GM10847 (cell line): ENCODE data around the gene CACNB1.
A peak's percentile ranks its signal among the peaks of the same experiment; 100 is the strongest.

Experiments
- POLR2A ChIP-seq: IDR thresholded peaks from 2 replicates; pipeline ENCODE4 v1.6.1; 2011; ENCODE audit not compliant: insufficient read length; ENCODE audit errors: extremely low read depth

The CACNB1 gene

DNA sequence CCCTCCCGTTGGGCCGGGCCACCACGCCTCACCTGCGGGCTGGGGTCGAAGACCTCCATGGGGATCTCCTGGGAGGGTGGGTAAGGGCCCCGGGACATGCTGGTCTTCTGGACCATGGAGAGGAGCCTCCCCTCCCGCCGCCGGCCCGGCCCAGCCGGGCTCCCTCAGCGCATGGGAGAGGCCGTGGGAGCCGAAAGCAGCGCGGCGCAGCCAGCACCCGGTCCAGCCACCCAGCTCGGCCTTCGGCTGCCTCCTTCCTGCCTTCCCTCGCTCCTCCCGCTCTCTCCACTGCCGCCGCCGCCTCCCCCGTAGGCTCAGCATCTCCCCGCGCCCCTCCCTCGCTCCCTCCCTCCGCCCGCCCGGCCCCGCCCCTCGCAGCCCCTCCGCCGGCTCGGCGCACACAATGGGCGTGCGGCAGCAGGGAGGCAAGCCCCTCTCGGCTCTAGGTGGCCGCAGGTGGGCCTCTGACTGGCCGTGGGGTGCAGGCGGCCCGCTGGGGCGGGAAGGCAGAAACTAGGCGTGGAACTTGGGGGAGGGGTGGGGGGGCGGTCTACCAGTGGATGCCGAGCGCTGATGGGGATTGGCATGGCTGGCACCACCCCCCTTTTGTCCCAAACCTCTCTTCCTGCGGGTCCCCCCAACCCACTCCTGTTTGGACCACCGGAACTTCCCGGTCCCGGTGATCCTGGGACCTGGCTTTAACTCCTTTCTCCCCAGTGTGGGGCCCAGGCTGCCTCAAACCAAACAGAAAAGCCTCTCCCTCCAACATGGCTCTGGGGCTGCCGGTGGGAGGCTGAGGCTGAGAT lies at the start of gene CACNB1:
Gene CACNB1, minus strand, starts transcription at position 290 of the 806 bp plus-strand sequence. Its CDS starts 174 bp downstream, at position 116.
- TF ChIP-seq POLR2A = peak; percentile 47

DNA sequence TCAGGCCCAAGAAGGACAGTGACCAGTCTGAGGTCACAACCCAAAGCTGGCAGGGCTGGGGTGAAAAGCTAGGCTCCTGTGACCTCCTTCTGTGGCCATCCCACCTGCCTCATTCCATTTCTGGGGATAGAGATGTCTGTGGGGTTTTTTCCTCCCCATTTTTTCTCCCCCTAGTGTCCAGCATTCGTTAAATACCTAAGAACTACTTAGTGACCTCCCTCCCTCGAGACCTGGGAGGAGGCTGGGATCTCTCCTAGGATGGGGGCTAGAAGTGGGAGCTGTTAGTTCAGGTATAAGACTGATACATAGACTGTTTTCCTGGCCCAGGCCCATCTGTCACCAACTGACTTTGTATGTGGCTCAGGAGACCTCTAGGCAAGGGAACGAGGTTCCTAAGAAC lies 48.8 kb upstream of the CACNB1 start:
- TF ChIP-seq POLR2A = no peak

DNA sequence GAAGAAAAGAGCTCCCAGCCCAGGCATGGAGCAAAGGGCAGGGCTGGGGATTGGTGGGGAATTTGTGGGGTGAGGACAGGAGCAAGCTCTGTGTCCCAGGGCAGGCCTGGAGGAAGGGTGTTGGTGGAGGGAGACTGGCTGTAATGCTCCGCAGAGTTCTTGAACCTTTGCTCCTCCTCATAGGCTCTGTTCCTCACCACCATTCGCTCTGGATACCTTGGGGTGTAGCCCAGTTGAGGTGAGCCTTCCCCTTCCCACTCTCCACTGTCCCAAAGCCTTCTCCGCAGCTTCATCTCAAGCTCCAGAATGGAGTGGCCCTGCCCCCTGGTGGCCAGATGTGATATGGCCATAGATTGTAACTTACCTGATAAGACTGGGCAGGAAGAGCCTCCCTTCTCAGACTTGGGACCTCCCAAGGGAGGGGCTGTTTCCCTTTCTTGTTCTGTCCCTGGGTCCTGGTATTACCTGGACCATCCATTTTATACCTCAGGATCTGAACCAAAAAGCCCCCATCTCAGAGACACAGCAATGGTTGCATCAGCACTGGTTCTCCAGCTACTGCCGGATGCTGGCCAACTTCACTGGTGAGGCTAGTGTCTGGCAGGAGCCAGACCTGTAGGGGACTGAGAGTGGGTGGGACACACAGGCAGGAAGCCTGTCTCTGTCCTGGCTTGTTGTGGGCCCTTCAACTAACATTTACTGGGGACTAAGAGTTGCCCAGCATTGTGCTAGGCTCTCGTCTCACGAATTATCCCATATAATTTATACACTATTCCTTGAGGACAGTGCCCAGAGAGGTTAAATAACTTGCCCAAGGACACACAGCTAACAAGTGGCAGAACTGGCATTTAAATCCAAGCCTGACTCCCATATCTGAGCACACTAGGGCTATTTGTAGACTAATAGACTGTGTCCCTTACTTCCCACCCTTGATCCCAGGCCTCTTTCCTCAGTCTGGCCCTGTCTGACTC lies 47.4 kb upstream of the CACNB1 start:
- TF ChIP-seq POLR2A = no peak

DNA sequence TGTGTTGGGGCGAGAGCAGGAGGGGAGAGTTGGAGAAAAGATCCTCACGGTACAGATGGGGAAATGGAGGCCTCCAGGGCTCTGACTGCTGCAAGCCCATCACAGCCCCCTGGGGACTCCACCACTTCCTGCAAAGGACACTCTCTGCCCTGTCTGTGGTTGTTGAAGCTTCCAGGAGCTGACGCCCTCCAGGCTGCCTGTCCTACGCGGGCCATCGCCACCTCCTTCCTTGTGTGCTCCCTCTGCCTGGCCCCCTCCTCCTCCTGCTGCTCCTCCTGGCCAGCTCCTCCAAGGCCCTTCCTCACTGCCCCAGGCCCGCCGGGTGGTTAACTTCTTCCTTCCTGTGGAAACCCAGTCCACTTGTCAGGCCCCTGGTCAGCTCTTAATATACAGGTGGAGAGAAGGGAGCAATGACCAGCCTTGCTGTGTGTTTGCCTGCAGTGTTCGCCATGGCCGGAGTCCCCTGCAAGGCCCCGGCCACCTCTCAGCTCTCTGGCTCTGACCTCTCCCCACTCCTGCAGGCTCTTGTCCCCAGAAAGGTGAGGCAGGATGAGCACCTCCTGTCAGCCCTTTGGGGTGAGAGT lies 46.6 kb upstream of the CACNB1 start:
- TF ChIP-seq POLR2A = no peak

DNA sequence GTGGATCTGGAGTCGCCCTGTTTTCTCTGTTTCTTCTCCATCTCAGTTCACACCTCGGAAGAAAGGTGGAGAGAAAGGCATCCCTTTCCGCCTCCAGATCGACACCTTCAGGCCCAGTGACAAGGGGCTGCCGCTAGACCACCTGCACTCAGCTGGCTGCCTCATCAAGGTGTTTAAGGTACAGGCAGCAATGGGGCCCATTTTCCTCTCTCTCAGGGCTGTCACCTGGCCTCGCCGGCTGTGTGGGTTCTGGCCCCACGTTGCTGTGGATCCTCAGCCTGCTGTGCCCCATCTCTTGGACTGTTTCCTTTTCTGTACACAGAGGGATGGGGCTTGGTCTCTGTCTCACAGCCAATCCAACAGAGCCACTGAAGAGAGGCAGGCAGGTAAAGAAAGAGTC lies 45.7 kb upstream of the CACNB1 start:
- no peak for TF ChIP-seq POLR2A

DNA sequence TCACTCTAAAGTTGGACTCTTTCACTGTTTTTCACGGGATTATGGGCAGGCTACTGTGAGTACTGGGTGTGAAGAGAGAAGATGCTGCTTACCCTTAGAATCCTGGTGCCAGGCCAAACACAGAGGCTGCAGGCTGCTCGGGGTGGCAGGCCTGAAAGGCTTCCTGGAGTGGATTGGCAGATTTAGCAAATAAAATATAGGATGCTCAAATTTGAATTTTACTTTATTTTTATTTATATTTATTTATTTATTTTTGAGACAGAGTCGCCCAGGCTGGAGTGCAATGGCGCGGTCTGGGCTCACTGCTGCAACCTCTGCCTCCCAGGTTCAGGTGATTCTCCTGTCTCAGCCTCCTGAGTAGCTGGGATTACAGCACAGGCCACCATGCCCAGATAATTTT lies 43.2 kb upstream of the CACNB1 start:
- no peak for TF ChIP-seq POLR2A

DNA sequence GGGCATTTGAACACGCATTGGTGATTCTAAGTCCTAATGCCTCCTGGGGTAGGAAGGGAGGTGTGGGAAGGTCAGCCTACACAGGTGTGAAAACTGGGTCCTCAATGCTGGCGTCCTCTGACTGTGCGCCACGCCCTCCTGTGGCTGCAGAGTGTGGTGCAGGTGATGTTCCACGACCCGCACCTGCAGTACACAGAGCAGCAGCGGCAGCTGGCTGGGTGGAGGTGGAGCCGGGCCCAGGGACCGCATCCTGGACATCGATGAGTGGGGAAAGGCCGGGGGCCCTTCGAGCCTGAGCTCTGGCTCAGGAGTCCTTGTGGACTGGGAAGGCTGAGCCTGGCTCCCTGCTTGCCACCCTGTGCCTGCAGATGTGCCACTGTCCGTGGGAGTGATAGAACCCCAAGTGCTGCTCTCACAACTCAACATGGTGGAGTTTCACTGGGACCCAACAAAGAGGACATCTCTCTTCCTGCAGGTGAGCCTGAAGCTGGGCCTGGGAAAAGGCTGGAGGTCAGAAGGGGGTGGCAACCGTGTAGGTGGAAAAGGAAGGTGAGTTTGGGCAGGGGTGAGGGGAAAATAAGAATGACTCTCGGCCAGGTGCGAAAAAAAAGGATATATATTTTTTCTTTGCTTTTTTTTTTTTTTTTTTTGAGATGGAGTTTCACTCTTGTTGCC lies 42.3 kb upstream of the CACNB1 start:
- TF ChIP-seq POLR2A = no peak

DNA sequence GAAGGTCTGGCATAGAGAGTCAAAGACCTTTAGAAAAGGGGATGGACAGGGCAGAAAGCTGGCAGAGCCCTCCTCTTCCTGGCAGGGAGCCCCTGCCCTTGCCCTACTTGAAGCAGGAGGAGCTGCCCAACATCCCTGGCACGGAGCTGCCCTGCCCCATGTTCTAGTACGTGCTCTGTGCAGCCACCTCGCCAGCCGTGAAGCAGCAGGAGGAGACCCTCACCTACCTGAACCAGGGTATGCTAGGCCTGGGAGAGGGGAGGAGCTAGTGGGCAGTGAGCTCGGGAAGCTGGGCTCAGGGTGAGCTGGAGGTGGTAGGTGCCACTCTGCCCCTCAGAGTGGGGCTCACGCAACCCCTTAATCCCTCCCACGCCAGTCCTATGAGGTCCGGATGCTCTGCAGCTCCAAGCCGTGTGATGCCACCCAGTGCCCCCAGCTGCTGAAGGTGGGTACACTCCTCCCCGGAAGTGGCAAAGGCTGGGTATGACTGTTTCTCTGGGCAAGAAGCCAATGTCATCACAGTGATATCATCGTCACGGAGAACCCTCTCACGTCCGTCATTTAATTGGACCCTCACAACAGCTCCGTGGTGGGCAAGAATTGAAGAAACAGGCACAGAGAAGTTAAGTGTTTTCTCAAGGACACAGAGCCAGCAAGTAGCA lies 41.0 kb upstream of the CACNB1 start:
- no peak for TF ChIP-seq POLR2A

DNA sequence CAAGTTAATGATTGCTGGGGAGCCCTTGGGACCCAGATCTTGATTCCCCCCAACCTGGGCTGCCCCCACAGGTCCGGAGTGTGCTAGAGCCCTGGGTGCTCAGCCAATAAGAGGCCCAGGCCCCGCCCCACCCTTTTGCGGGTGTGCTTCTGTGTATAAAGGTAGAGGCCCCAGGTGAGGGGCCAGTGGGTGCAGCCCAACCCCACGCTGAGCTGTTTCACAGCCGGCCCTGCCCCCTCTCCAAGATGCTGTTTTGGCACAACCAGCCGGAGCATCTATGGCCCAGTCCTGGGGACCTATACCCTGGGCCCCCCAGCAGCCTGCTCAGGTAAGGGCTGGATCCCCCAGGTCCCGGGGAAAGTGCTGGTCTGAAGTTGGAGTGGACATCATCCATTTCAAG lies 40.1 kb upstream of the CACNB1 start:
- TF ChIP-seq POLR2A = no peak

DNA sequence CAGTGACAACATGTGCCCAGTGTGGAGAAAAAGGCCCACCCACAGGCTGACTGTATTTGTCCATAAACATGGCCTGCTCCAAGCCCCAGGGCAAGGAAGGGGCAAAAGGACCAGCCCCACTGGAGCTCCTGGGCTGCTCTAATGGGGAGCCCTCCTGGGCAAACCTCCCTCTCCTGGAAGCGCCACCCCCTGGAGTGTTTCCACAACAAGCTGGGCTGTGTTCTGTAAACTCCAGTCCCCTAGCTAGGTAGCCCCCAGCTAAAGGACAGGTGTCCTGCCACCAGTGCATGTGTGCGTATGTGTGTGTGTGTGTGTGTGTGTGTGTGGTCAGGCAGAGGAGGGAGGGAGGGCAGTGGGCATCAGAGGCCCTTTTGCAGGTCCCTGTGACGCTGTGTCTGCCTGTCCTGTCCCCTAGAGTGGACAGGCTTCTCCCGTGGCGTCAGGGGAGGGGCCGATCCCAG lies 39.5 kb upstream of the CACNB1 start:
- no peak for TF ChIP-seq POLR2A

DNA sequence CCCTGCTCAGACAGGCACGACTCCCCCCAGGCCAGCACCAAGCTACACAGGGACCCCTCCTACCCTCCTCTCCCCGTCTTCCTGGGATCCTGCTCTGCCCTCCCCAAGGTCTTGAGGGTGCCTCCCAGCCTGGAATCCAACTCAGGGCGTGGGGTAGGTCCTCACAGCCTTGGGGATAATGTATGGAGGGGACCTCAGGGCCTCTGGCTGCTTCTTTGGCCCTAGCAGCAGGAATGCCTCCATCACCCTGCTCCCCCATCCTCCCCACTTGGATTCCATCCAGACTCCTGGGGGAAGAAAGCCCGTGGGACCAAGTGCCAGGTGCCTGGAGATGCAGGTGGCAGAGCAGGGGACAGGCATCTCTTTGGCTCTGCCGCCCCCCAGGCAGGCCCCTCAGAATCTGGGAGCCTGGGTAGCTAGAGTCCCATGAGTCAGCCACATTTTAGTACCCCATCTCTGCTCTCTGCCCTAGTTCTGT lies 39.0 kb upstream of the CACNB1 start:
- TF ChIP-seq POLR2A = no peak

DNA sequence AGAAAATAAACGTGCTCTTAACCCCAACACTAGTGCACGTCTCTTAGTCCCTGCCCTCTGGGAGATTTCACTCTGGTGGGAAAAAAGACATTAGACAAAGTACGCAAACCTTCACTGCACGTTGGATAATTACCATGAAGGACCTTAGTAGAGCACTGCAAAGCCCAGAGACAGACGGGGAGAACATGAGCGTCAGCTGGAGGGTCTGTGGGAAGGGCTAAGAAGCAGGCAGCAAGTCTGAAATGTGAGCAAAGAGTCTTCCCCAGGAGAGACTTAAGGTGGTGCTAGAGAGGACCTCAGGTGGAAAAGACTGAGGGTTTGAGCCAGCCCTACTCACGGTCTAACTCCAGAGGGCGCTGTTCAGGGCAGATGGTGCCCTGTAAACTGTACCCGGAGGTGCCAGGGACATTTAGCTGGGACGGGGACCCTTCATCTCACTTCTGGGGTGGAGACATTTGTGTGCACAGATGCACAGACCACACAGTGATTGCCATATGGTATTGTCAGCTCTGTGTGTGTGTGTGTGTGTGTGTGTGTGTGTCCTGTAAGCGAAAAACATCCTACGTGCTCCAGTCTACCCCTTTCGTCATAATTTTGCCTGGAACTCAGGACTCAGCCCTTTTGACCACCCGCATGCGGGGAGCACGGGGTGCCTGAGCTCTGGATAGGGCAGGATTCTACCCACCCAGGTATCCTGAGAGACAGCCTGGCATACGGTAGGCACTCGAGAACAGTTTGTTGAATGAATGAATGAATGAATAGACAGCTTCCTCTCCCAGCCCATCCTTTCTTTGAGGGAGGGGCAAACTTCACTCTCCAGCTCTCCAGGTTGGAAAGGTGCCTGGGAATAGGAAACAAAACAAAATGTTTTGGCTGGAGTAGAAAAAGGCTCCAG lies 38.3 kb upstream of the CACNB1 start:
- no peak for TF ChIP-seq POLR2A

DNA sequence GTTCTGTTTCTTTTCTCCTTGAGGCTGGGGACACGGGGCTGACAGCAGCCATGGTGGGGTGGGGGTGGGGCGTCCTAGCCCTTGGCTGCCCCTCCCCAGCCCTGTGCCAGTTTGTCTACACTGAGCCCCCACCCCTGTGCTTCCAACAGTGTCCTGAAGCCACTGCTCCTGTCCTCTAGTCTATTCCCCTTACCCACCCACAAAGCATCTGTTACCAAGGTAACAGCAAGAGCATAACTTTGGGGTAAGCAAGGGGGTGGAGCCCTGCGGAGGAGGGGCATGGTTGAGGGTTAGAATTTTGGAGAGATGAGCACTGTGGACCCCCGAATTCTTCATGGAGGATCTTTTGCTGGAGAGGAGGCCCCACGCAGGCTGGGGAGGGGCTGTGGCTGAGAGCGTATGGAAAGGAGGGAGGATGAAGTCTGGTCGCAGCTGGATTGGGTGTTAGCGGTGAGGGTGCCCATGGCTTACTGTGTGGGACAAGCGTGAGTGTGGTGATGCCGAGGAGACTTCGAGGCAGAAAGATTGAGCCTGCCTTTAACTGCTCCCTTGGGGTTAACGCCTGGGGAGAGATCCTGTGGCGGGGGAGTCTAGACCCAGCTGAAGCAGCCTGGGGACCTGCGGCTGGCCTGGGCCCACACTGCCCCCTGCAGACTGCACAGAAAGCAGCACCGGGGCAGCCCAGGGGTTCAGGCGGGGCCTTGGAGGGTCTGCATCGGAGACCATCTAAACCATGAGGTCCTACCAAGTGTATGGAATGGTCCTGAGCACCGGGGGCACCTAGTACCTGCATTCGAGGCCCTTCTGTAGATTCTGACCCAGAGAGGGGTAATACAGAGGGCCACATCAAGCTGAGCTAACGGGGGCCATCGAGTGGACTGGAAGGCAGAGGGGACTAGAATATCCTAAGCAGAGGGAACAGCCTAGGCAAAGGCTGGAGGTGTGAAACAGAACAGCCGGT lies 34.4 kb upstream of the CACNB1 start:
- no peak for TF ChIP-seq POLR2A
